Large intestine (tissue), 3 donors: ENCODE results near the gene CRTC1. TPM values are rescaled to one million over a fixed set of nuclear protein-coding genes. Genes with fewer than 3 reads are reported as not detected.

Source experiments
- DNase-seq, 2 donors: peaks; one replicate each; pipeline versions ENCODE4 v3.0.0 to v3.0.0-alpha.2; 2013
- H3K27ac ChIP-seq: one replicate; pipeline ENCODE4 v1.5.1; 2013; ENCODE audit warnings: low read length
- H3K27me3 ChIP-seq: 2 replicates; pipeline ENCODE4 v1.6.1; 2013; ENCODE audit warnings: low read length; ENCODE audit not compliant: control insufficient read depth, insufficient read depth
- H3K36me3 ChIP-seq: 2 replicates; pipeline ENCODE4 v1.6.1; 2013; ENCODE audit warnings: low read length; ENCODE audit not compliant: control insufficient read depth, insufficient read depth
- H3K4me1 ChIP-seq: one replicate; pipeline ENCODE4 v1.6.1; 2013; ENCODE audit warnings: low read length; ENCODE audit not compliant: control insufficient read depth, insufficient read depth
- H3K4me3 ChIP-seq: one replicate; pipeline ENCODE4 v1.5.1; 2013; ENCODE audit warnings: low read length
- H3K9me3 ChIP-seq: one replicate; pipeline ENCODE4 v1.6.1; 2013; ENCODE audit warnings: mild to moderate bottlenecking, low read depth, low read length, moderate library complexity; ENCODE audit not compliant: control insufficient read depth
- WGBS: methylation state at CpG from one replicate; pipeline ENCODE4 v1.1.5; 2013; ENCODE audit warnings: low lambda C conversion rate; ENCODE audit not compliant: insufficient coverage; 5-methylcytosine and 5-hydroxymethylcytosine counted together
- polyA plus RNA-seq: library from polyadenylated mRNA; unstranded; fragments of 120-200 nt; gene quantifications from one replicate; pipeline ENCODE4 v1.2.1, GENCODE V29; 2013

Gene CRTC1
- polyA plus RNA-seq, 1 donor: 21.5 TPM

DNA sequence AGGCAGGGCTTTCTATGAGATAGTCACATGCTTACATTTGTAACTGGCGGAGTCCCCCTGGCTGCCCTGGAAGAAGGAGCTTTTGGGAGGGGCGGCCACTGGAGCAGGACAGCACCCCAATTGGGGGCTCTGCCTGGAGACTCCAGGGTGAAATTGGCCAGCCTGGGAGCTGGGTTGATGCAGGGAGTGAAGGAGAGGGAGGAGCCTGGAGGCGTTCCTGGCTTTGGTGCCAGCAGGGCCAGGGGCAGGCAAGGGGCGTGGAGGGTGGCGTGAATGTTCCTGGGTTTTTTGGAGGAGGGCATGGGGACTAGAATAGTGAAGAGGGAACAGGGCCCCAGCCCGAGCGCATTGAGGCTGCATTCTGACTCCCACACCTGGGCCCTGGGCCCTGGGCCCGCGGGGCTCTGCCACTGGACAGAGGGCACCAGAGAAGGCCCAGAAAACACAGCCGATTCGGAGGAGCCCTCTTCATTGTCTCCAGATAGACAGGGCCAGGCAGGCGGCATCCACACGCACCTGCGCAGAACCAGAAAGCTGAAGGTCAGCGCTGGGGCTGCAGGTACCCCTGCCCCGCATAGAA, 78.1 kb downstream of the CRTC1 start:
- Histone ChIP-seq H3K36me3 (peaks cover 4% of the 10 kb centered on the region), H3K4me1 (peaks cover 13% of the 10 kb centered on the region), H3K27ac (no peak overlapping the region), H3K27me3 (no peaks in the 10 kb centered on the region), H3K4me3 (no peak overlapping the region), H3K9me3 (no peaks in the 10 kb centered on the region)
- no peak for DNase-seq
- 90% methylated on average over 2 of the region's 16 CpGs for WGBS

DNA sequence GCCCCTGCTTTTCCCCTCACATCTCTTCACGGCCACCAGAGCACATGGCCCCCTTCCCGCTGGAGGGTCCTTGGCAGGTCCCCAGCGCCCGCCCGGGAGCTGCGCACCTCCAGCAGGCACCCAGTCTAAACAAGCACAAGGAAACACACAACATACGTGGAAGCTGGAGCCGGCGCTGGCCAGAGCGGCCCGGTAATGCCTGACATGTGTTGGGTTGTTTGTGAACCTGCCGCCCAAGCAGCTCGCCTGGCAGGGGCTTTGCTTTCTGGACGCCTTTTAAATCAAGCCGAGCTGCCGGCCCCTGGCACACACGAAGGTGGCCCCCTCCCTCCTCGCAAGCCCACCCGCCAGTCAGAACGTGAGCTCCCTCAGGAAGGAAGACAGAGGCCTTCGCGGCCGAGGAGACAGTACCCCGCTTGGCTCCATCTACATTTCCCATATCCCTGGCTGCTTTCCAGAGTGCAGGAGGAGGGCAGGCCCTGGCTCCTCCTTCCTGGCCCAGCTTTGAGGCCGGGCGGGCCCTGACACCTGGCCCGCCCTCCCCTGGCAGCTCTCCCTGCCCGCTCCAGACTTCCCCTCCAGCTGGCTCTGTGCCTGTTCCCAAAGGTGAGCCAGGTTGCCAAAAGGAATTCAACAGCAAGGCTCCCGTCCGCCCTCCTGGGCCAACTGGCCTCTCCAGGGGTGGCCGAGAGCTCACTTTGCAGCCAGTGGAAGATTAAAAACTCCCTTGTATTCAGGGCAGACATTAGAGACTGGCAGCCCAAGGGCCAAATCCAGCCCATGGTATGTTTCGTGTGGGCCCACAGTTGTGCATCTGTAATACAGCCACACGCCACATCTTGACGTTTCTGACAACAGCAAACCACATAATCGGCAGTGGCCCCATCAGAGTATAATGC, 78.9 kb downstream of the CRTC1 start:
- Histone ChIP-seq H3K27me3 (no peaks in the 10 kb centered on the region), H3K27ac (no peak overlapping the region), H3K4me1 (peaks cover 9% of the 10 kb centered on the region), H3K36me3 (peaks cover 1% of the 10 kb centered on the region), H3K9me3 (no peaks in the 10 kb centered on the region), H3K4me3 (no peak overlapping the region)
- DNase-seq: peak; percentile 34 to 49
- WGBS: 100% methylated on average over 1 of the region's 35 CpGs

- Histone ChIP-seq H3K4me1 (peaks cover 17% of the 10 kb centered on the region), H3K9me3 (no peaks in the 10 kb centered on the region), H3K4me3 (no peak overlapping the region), H3K27me3 (no peaks in the 10 kb centered on the region), H3K36me3 (no peaks in the 10 kb centered on the region), H3K27ac (no peak overlapping the region)
- no peak for DNase-seq
- WGBS: no CpG with 5 or more reads among the region's 41 CpGs
Observed at GRCh38 chr19:18763674-18764590, 80.5 kb downstream of the CRTC1 start.

DNA sequence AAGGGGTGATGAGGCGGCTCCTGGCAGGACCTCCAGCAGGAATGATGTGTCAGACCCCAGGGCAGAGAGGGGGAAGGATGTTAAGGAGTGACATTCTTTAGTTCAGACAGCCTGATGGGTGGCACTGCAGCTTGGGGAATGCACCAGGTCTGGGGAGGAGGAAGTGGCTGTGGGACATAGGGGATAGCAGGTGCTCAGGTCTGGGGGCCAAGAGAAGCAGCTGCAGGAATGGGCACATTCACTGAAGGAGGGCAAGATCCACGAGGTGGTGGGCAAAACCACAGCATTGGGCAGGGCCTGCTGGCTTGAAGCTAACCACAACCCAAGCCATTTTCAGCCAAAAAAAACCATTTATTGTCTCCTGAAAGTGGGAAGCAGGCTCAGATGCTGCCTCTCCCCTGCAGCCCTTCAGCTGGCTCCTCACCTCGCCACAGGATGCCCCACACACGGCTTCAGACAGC, 81.1 kb downstream of the CRTC1 start:
- no peak for DNase-seq
- no peaks in the 10 kb centered on the region for H3K36me3 ChIP-seq
- no CpG with 5 or more reads among the region's 4 CpGs for WGBS
- no peaks in the 10 kb centered on the region for H3K27me3 ChIP-seq
- peaks cover 18% of the 10 kb centered on the region for H3K4me1 ChIP-seq
- no peak overlapping the region for H3K27ac ChIP-seq
- no peaks in the 10 kb centered on the region for H3K9me3 ChIP-seq
- H3K4me3 ChIP-seq: no peak overlapping the region

DNA sequence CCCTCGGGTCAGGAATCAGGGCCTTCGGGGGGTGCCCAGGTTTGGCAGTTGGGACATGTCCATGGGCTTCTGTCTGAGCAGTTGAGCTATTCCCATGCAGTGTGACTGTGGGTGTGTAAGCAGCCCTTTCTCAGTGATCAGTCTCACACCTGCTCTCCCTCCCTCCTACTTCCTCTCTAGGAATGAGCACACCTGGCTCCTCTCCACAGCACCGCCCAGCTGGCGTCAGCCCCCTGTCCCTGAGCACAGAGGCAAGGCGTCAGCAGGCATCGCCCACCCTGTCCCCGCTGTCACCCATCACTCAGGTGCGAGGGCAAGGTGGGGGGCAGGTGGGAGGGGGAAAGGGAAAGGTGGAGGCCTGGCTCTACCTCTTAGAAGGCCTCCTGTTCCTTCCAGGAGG, 81.7 kb downstream of the CRTC1 start:
- Histone ChIP-seq H3K27ac (no peak overlapping the region), H3K4me1 (peaks cover 18% of the 10 kb centered on the region), H3K36me3 (no peaks in the 10 kb centered on the region), H3K4me3 (no peak overlapping the region), H3K27me3 (no peaks in the 10 kb centered on the region), H3K9me3 (no peaks in the 10 kb centered on the region)
- no peak for DNase-seq
- WGBS: no CpG with 5 or more reads among the region's 8 CpGs

GRCh38 chr19:18768046-18768771, 84.7 kb downstream of the CRTC1 start:
- peak overlapping the region; percentile 39 for H3K27ac ChIP-seq
- no peaks in the 10 kb centered on the region for H3K9me3 ChIP-seq
- H3K4me3 ChIP-seq: no peak overlapping the region
- no CpG with 5 or more reads among the region's 30 CpGs for WGBS
- no peaks in the 10 kb centered on the region for H3K27me3 ChIP-seq
- H3K4me1 ChIP-seq: peaks cover 10% of the 10 kb centered on the region
- no peak for DNase-seq
- H3K36me3 ChIP-seq: no peaks in the 10 kb centered on the region

DNA sequence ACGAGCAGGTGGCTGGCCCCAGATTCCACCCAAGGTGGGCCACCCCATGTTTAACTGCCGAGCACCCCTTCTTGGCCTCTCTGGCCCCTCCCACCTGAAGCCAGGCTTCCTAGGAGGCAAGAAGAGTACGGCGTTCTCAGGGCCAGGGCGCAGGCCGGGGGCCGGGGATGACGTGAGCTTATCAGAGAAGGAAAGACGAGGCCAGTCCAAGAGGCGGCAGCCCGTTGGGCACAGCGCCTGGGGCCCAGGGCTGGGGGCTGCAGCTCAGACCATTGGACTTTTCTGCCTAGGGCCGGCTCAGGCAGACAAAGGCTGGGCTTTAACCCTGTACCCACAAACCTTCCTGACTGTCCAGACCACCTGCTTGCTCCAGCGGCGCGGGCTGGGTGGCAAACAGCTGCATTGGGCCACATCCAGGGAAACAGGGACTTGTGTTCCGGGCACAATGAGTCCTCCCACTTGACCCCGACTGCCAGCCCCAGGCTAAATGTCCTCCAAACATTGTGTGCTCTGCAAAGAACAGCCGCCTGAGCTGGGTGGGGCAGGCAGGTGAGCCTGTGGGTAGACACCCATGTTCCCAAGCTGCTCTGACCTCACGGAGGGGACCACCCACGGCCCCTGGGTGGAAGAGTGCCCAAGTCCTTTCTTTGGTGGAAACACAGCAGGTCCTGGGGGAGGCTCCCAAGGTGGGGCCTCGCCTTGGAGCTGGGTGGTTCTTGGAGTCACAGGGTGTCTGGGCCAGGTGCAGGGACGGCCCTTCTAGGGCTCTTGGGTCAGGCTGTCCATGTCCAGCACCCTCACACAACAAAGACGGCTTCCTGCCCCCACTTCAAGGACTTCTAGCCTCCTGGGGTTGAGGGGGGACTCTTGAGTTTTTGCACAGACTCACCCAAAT, 85.8 kb downstream of the CRTC1 start:
- H3K4me1 ChIP-seq: peaks cover 10% of the 10 kb centered on the region
- no peak overlapping the region for H3K4me3 ChIP-seq
- H3K27ac ChIP-seq: peak overlapping the region; percentile 39
- H3K27me3 ChIP-seq: no peaks in the 10 kb centered on the region
- no peaks in the 10 kb centered on the region for H3K9me3 ChIP-seq
- H3K36me3 ChIP-seq: no peaks in the 10 kb centered on the region
- peak; percentile 76 for DNase-seq
- WGBS: no CpG with 5 or more reads among the region's 24 CpGs

DNA sequence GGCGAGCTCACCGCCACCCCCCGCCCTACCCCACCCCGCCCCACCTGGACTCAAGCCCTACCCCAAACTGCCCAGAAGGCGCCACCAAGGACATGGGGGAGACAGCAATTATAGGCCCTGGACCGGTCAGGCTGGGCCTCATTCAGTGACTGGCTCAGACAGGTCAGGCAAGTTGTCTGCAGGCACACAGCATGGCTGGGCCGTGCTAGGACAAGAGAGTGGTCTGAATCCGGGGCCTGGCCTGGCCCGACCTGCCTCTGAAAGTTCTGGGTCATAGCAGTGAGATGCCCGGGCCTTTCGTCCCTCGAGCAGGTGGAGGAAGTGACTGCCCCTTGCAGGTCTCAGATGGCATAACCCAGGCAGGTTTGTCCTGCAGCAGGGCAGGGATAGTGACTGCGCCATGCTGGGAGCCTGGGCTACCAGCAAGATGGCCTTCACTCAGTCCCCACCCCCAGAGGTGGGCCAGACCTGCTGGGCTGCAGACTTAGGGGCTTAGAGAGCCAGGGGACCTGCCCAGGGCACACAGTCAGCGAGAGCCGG, 86.6 kb downstream of the CRTC1 start:
- Histone ChIP-seq H3K9me3 (no peaks in the 10 kb centered on the region), H3K27ac (no peak overlapping the region), H3K4me3 (no peak overlapping the region), H3K4me1 (peaks cover 10% of the 10 kb centered on the region), H3K36me3 (no peaks in the 10 kb centered on the region), H3K27me3 (no peaks in the 10 kb centered on the region)
- no peak for DNase-seq
- WGBS: no CpG with 5 or more reads among the region's 15 CpGs
